NCI-H446 (cell line): Measurements from ENCODE around the gene PNPLA1.

Source experiments
- DNase-seq, 2 experiments: peaks; one replicate each; lab custom pipeline; 2025; lab: John Stamatoyannopoulos, UW

The PNPLA1 gene

DNA sequence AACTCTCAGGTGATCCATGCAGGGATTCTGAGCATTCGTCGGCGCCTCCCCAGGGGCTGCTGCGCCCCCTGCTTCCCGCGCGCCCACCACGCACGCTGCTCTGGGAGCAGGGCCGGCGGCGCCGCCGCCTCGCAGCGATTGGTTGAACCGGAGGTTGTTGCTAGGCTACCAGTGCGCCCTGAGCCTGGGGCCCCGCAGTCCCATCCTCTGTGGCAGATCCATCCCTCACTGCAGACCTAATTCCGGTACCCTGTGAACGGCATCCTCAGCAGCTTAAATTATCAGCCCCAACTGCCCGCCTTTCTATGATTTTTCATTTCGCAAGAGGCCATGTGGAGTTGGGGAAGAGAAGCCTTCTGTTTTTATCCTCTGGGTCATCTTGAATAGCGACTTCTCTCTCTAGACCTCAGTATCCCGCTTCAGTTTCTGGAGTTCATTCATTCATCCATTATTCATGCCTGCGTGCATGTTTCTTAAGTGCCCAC lies 15.4 kb downstream of the PNPLA1 start:
- DNase-seq = no peak

DNA sequence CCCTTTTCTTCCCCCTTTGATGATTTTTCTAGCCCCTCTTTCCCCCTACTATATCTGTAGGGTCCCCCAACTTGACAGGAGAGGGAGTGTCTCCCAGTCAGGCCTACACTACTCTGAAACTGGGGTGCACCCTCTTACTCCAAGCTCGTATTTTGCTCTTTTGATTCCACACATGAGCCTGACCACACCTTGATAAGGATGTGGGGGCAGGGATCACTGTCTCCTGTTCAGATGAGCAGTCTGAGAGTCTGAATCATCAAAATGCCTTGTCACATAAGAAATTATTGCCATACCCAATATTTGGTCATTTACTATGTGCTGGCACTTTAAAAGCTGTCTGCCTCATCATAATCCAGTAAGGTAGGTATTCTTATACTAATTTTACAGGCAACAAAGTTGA lies 15.9 kb downstream of the PNPLA1 start:
- DNase-seq = no peak

DNA sequence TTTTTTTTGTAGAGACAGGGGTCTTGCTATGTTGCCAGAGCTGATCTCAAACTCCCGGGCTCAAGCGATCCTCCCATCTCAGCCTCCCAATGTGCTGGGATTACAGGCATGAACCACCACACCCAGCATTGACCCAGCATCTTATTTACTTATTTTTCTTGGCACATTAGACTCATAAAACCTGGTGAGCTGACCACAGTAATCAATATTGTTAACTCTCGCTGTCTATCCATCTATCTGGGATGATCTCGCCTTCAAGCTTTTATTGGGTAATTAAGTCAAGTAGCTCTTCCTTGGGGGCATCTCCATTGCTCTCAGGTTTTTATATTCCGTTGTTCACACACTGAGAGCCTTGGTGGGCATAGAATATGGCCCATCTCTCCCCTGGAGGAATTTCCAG lies 17.0 kb downstream of the PNPLA1 start:
- DNase-seq = no peak

DNA sequence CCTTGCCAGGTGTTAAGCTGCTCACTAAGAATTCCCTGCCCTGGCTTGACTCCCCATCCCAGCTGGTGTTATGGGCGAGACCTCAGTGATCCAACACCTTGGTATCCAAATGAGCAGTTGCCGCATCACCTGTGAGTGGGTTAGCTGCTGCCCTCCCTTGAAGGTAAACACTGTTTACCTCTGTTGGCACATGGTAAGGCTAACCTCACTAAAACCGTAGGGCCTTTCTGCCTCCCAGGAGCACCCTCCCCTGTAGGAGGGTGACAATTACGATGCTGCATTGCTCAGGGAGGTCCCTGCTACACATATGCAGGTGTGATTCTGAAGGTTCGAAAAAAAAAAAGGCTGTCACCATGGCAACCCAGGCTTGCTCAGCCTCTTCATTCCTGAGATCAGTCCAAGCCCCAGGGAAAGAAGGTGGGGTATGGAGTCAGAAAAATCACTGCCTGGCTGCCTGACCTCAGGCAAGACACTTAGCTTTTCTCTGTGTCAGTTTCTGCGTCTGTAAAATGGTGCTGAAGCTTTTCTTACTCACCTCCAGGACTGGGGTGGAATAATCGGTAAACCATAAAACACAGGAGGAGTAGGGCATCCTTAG lies 19.5 kb downstream of the PNPLA1 start:
- DNase-seq = no peak

DNA sequence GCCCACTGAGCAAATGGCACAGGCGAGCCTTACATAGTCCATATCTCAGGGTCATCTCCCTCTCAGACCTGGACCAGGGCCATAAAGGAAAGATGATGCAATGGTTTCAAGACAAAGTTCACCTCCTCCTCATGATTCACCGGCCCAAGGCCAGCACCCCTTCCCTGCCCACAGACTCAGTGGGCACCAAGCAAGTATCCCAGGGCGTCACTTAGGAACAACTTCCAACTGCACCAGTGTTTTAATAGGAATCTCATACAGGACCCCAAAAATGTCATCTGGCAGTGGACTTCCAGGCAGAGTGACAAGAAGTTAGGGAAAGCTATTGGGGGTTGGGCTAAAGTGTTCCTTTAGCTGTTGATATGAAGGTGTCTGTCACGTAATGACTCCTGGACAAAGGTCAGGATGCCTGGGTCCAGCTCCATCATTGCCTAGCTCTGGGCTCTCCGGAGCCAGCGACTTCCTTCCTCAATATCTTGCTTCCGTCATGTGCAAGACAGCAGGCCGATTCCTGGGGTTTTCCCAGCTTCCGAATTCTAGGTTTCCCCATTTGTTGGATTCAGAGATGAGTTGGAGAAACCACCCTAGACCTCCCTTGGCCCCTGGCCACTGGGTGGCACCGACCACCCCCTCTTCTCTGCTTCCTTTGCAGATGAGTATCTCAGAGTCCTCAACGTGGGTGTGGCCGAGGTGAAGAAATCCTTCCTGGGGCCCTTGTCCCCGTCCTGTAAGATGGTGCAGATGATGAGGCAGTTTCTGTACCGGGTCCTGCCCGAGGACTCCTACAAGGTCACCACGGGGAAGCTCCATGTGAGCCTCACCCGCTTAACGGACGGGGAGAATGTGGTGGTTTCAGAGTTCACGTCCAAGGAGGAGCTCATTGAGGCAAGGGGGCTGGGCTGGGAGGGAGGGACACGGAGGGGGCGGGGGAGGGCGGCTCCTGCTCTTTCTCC lies 21.1 kb downstream of the PNPLA1 start:
- DNase-seq = no peak

DNA sequence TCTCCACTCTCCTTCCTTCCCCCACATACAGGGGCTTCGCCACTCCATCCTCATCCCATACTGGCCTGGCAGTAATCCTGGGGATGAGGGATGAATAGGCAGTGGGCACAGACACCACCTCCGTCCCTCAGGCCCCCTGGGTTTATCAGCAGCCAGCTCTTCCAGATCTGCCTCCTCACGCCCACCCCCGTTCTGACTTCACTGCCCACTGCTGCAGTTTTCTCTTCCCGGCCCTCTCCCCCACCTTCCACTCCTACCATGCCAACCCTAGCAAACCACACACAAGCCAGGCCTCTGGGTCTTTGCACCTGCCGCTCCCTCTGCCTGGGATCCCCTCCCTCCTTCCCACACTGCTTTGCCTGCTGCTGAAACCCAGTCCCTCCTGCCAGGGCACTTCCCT lies 22.3 kb downstream of the PNPLA1 start:
- DNase-seq = no peak

DNA sequence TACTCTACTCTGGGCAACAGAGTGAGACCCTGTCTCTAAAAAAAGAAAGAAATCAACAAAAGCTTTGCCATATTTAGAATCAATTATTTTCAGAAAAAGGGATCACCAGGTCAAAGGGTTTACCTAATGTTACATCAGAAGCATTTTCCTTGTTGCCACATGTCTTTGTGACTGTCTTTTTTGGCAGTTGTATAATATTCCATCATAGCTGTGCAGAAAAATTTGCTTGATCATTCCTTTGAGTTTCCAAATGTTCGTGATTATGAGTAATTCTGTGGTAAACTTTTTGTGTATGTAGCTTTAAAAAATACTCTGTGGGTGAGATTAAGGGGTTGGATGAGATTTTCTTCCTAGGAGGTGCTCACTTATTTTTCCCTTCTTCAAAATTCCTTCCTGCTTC lies 26.4 kb downstream of the PNPLA1 start:
- DNase-seq = no peak

DNA sequence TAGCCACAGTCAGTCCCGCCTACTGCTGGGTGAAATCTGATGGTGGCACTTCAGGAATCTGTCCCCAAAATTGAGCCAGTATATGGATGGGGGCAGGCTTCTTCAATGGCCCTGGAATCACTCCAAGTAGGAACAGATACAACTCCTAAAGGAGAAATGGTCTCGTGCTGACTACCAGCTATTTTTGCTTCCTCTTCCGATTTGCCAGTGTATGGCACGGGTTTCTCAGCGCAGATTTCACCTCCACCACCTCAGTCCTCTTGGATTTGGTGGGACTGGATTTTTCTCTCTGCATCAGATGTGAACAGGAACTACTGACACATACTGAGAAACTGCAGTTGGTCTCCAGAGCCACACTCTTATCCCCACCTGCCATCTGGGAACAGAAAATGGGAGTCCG lies 27.2 kb downstream of the PNPLA1 start:
- DNase-seq = no peak

DNA sequence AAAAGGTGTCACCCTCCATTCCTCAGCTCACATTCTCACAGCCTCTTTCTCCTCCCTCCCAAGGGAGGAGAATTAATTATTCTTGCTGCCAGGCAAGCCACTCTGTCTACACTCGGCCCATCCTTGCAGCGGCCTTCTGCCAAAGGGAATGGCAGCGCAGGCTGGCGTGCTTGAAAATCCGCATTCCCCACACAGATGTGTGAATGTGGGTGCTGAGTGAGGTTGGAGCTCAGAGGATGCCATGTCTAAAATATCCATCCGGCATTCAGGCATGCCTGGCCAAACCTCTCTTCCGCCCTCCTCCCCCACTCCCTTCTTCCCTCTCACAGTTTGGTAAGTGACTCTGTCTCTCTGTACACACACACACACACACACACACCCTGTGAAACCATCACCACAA lies 27.7 kb downstream of the PNPLA1 start:
- DNase-seq = no peak

DNA sequence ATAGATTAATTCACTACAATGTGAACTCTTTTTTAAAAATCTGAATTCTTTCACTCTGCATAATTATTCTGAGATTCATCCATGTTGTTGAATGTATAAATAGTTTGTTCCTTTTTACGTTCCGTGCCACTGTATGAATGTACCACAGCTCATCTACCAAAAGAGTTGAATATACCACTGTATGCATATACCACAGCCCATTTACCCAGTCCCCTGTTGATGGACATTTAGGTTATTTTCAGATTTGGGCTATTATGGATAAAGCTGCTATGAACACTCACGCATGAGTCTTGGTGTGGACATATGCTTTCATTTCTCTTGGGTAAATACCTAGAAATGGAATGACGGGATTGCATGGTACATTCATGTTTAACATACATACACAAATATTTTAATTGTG lies 28.2 kb downstream of the PNPLA1 start:
- DNase-seq = no peak

DNA sequence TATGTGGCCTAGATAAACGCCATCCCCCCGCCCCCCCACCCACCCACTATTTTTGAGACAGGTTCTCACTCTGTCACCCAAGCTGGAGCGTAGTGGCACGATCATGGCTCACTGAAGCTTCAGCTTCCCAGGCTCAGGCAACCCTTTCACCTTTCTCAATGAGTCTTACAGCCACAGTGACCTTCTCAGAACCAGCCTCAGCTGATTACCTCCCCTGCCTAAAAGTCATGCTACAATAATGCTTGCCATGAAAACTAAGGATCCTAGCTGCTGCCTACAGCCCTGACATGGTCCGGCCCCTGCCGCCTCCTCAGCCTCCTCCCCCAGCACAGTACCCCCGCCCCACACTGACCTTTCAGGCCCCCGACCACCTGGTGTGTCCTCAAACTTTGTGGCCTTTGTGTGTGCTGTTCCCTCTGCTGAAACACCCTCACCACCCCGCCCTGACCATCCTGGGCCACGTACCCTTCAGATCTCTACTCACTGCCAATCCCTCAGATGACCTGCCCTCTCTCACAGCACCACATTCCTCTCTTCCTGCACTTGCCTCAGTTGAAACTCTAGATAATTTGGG lies 31.3 kb downstream of the PNPLA1 start:
- no peak for DNase-seq

DNA sequence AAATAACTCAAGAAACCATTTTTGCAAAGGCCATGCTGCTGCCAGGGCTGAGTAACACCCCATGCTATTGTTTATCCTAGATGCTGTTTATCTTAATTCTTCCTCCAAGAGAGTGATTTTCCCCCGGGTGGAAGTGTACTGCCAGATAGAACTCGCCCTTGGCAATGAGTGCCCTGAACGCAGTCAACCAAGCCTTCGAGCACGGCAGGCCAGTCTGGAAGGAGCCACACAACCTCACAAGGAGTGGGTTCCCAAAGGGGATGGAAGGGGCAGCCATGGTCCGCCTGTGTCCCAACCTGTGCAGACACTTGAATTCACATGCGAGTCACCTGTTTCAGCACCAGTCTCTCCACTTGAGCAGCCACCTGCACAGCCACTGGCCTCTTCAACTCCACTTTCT lies 31.9 kb downstream of the PNPLA1 start:
- DNase-seq = no peak

DNA sequence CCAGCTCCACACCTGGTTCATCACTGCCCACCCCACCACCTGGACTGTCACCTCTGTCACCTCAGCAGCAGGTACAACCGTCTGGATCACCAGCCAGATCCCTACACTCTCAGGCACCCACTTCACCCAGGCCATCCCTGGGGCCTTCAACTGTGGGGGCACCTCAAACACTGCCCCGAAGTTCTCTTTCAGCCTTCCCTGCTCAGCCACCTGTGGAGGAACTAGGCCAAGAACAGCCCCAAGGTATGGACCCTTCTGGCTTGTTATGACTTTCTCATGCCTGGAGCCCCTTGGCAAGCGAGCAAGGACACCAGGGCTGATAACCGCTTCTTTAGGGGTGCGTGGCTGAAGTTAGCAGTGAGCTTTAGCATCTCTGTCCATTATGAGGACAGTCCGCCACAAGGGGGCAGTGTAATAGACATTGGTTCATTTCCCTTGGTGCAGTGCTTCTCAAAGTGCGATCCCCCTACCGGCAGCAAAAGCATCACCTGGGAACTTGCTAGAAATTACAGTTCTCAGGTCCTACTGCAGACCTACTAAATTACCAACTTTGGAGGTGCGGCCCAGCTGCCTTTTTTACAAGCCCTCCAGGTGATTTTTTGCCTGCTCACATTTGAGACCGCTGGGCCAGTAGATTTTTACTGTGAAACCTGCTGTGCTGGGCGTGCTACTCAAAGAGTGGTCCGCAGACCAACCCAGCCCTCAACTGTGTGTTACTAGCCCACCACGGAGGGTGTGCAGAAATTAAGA lies 32.5 kb downstream of the PNPLA1 start:
- DNase-seq = peak; percentile 63 to 86

DNA sequence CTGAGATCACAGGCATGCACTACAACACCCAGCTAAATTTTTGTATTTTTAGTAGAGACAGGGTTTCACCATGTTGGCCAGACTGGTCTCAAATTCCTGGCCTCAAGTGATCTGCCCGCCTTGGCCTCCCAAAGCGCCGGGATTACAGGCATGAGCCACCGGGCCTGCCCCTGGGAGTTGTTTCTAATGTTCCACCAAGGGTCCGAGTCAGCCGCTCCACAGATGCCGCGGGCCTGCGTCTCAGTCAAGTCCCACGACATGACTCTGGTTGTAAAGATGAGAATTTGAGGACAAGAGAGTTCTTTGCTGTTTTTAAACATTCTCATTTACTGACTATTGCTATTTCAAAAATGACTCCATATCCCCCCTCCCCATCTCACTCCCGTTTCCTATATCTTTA lies 36.0 kb downstream of the PNPLA1 start:
- no peak for DNase-seq

DNA sequence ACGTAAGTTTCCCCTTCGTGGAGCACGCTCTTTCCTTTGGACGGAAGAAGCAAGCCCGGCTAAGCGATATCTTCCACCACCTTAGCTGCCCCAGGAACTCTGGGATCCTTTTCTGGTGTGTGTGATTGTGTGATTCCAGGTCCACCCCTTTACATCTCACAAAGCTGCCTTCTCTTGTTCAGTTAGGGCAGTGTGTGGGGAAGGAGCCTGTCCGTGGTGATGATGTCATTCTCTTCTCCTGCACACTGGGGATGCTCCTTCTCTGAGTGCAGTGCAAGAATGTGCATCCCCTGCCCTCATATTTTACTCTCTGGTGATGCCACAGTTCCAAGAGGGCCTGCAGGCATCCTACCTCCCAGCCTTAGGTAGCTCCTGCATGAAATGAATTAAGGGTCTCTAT lies 36.5 kb downstream of the PNPLA1 start:
- DNase-seq = no peak

DNA sequence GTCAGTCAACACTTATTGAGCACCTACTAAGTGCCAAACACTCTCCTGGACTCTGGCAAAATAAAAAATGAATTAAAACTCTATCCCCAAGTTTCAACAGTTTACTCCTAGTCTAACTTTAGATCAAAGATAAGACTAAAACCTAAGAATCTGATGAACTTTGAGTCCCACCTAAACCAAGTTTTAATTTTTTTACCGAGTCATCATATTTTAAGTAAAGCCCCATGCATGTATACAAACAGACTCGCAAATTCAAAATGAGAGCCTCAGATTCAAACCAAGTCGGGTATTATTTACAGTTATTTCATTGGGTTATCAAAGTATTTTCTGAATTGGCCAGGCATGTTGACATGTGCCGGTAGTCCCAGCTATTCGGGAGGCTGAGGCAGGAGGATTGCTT lies 38.7 kb downstream of the PNPLA1 start:
- DNase-seq = no peak

DNA sequence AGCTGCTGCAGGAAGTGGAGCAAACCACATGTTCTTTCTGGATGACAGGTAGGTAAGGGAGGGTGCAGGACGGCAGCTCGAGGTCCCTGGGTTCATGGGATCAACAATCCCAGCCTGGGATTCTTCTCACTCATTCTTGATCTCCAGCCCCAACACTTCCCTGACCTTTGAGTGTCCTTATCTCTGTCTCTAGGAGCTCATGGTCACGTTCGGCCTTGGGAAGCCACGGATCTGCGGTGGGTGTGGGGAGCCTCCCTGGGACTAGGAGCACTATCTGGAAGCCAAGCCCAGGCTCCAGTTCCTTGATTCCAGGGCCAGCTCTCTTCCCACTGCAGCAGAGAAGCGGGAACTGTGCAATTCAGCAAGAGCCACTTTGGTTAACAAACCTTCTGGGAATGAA lies 39.3 kb downstream of the PNPLA1 start:
- DNase-seq = no peak

DNA sequence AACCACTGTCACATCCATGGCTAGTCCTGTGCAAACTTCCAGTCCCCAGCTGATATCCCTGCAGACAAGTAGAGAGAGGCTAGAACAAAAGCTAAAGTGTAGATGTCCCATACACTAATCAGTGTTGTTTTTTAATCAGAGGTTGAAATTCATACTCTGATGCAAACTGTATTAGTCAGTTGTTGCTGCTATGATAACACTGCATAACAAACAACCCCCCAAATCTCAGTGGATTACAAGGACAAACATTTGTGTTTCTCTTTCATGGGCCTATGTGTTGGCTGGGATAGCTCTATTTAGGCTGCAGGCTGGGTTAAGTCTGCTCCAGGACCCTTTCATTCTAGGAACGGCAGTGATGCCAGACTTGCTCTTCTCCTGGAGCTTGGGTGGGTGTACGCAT lies 40.0 kb downstream of the PNPLA1 start:
- no peak for DNase-seq

DNA sequence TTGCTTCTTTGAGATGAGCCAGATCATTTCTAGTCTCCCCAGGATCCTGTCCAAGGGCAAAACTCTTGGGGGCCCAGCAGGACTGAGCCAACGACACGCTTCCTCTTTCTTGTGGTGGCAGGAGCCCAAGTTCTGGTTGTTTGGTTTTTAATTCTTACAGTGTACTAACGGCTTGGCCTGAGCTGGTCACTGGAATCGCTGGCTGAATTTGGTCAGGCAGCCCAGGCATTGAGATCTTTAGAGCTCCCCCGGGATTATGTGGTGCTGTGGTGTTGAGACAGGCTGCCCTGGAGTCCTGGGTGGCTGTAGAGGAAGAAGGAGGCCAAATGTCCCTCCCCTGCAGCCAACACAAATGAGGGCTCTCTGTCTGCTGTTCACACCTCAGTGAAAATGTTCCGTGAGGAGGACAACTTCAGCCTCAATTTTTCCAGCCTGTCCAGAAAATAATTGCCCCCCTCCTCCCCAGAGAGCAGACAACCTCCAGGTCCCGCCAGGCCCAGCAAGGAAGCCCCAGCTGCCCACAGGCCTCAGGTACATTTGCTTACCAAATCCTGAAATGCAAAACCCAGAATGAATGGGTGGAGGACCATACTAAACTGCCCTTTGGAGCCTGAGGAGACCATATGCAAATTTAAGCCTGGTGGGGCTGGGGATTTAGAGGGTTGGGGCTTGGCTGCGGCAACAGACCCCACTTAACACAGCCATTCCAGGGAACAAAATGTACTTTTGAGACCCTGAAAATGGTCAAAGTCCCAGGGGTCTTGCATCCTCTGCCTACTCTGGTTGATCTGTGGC lies 43.2 kb downstream of the PNPLA1 start:
- no peak for DNase-seq

DNA sequence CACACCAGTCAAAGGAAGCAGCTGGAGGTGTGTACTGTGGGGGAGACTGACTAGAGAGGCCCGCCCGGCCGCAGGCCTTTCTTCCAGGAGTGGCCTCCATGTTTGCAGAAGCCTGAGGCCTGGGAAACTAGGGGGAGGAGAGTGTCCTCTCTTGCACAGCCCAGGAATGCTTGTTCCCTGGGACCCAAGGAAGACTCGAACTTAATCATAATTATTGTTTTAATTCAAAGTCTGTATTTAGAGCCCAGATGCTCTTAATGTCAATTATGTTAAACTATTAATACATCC lies 43.7 kb downstream of the PNPLA1 start:
- DNase-seq = no peak

DNA sequence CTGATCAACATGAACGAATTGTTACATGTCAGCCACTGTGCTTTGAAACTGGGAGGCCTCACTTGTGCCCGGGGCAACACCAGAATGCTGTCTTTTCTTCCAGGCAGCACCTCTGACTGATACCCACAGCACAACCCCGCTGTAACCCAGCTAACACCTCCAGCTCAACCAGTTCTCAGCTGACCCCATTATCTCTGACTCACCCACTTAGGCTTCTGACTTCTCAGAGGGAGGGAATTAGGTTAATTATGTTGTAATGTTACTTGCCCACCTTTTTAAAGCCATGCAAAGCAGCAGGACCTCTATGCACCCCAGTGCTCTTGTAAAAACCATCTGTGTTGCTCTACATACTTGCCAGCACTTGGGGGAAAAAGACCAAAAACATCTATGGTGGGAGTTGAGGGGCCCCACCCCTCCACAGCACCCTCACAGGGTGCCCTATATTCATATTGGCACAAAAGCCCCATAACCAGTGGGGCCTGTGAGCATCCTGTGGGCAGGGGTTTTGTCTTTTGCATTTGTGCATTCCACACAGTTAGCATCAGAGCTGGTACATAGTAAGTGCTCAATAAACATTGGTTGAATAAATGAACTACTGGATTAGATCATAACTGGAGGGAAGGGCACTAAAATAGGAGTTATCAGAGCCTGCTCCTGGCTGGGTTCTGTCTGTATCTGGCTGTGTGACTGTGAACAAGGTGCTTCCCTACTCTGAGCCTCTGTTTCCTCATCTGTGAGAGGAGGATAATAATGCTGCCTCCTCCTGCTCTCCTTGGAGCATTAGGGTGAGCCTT lies 44.6 kb downstream of the PNPLA1 start:
- DNase-seq = no peak
